ENCODE measurements around the gene ZNF407. TPM values are rescaled to one million over a fixed set of nuclear protein-coding genes. Genes with fewer than 3 reads are reported as not detected.

Gene ZNF407
- total and polyA plus RNA-seq, 2 of the 13 experiments (the other 11 are each of a cell fraction or from before 2014, with no cell fraction given) = 2.3 to 8.7 TPM

DNA sequence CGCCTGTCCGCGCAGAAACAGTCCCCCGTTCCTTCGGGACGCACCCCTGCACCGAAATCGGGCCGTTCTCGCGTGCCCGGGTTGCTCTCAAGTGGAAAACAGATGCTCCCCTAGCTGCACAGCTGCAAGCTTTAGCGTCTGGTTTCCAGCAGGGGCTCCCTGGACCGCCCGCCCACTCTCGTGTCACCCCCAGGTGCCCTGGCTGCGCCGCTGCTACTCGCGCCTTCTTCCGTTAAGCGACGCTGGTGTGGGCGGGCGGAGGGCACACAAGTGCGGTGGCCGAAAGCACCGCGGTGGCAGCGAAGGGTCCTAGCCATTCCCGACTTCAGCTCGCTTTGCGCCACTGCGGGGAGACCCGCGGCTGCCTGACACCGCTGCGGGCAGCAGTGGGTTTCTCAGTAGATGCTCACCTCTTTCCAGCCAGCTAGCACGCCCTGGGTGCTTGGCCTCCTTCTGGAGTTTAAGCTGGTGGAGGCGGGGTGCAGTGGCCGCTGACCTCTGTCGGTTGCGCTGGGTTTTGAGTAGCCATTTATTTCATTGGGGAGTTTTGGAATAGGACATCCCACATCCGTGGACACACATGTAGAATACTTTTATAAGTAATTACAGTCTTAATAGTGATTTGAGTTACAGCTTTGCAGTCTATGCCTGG lies 806 bp downstream of the ZNF407 start (continued):
- TF ChIP-seq ADNP (CRISPR knock-in tag; IDR thresholded peaks at IDR 0.05) (no peak), ZBTB38 (CRISPR knock-in tag; IDR thresholded peaks at IDR 0.05) (no peak), SIX4 (CRISPR knock-in tag; IDR thresholded peaks at IDR 0.05) (no peak), HNRNPL (IDR thresholded peaks at IDR 0.05; ENCODE audit: low read depth, low read length) (peak; percentile 47; the same call in 1 of the 2 replicates), ZNF598 (CRISPR knock-in tag; IDR thresholded peaks at IDR 0.05; ENCODE audit: borderline replicate concordance) (peak; percentile 94; the same call in 1 of the 2 replicates), ZNF510 (CRISPR knock-in tag; IDR thresholded peaks at IDR 0.05; ENCODE audit: low read depth) (no peak), ZNF251 (CRISPR knock-in tag; IDR thresholded peaks at IDR 0.05) (no peak), ZNF260 (CRISPR knock-in tag; IDR thresholded peaks at IDR 0.05; ENCODE audit: borderline replicate concordance, low read depth) (no peak), TEAD3 (CRISPR knock-in tag; optimal IDR thresholded peaks at IDR 0.05; ENCODE audit: borderline replicate concordance) (peak; percentile 28), ZNF136 (CRISPR knock-in tag; IDR thresholded peaks at IDR 0.05; ENCODE audit: low read depth) (no peak), PCBP2 (optimal IDR thresholded peaks at IDR 0.05; ENCODE audit: low read depth, low read length, poor library complexity, severe bottlenecking) (no peak), ZNF430 (CRISPR knock-in tag; IDR thresholded peaks at IDR 0.05) (peak; percentile 76; the same call in 1 of the 2 replicates), ZNF546 (CRISPR knock-in tag; conservative IDR thresholded peaks at IDR 0.05) (no peak), NFKB2 (CRISPR knock-in tag; IDR thresholded peaks at IDR 0.05; ENCODE audit: borderline replicate concordance) (peak; percentile 75; the same call in 1 of the 2 replicates), KAT8 (CRISPR knock-in tag; IDR thresholded peaks at IDR 0.05) (peak; percentile 53; the same call in 1 of the 2 replicates), HNRNPH1 (optimal IDR thresholded peaks at IDR 0.05; ENCODE audit: low read depth, low read length) (no peak), ZNF501 (CRISPR knock-in tag; IDR thresholded peaks at IDR 0.05) (peak; percentile 95), SIN3A (IDR thresholded peaks at IDR 0.05; ENCODE audit: borderline replicate concordance, low read depth, low read length) (no peak), NR2F2 (IDR thresholded peaks at IDR 0.05; ENCODE audit: borderline replicate concordance, low read depth) (no peak), RFXAP (CRISPR knock-in tag; IDR thresholded peaks at IDR 0.05; ENCODE audit: borderline replicate concordance) (no peak), TBL1XR1 (IDR thresholded peaks at IDR 0.05; ENCODE audit: borderline replicate concordance, low read length, partially characterized antibody) (no peak)
- TF ChIP-seq, protein P1, sequence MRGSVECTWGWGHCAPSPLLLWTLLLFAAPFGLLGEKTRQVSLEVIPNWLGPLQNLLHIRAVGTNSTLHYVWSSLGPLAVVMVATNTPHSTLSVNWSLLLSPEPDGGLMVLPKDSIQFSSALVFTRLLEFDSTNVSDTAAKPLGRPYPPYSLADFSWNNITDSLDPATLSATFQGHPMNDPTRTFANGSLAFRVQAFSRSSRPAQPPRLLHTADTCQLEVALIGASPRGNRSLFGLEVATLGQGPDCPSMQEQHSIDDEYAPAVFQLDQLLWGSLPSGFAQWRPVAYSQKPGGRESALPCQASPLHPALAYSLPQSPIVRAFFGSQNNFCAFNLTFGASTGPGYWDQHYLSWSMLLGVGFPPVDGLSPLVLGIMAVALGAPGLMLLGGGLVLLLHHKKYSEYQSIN (CRISPR knock-in tag; IDR thresholded peaks at IDR 0.05; ENCODE audit: borderline replicate concordance) = no peak
- TF ChIP-seq, protein P2, sequence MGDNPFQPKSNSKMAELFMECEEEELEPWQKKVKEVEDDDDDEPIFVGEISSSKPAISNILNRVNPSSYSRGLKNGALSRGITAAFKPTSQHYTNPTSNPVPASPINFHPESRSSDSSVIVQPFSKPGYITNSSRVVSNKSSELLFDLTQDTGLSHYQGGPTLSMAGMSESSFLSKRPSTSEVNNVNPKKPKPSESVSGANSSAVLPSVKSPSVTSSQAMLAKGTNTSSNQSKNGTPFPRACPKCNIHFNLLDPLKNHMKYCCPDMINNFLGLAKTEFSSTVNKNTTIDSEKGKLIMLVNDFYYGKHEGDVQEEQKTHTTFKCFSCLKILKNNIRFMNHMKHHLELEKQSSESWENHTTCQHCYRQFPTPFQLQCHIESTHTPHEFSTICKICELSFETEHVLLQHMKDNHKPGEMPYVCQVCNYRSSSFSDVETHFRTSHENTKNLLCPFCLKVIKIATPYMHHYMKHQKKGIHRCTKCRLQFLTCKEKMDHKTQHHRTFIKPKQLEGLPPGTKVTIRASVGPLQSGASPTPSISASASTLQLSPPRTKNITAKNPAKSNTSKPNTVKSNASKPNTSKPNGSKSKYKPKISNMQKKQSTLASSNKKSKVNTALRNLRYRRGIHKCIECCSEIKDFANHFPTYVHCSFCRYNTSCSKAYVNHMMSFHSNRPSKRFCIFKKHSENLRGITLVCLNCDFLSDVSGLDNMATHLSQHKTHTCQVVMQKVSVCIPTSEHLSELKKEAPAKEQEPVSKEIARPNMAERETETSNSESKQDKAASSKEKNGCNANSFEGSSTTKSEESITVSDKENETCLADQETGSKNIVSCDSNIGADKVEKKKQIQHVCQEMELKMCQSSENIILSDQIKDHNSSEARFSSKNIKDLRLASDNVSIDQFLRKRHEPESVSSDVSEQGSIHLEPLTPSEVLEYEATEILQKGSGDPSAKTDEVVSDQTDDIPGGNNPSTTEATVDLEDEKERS (CRISPR knock-in tag; IDR thresholded peaks at IDR 0.05) = 0 out of 2 replicates have a peak, but pooled peaks have one; percentile 42
- TF ChIP-seq, protein P3, sequence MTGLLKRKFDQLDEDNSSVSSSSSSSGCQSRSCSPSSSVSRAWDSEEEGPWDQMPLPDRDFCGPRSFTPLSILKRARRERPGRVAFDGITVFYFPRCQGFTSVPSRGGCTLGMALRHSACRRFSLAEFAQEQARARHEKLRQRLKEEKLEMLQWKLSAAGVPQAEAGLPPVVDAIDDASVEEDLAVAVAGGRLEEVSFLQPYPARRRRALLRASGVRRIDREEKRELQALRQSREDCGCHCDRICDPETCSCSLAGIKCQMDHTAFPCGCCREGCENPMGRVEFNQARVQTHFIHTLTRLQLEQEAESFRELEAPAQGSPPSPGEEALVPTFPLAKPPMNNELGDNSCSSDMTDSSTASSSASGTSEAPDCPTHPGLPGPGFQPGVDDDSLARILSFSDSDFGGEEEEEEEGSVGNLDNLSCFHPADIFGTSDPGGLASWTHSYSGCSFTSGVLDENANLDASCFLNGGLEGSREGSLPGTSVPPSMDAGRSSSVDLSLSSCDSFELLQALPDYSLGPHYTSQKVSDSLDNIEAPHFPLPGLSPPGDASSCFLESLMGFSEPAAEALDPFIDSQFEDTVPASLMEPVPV (CRISPR knock-in tag; IDR thresholded peaks at IDR 0.05) = 0 out of 2 replicates have a peak, but pooled peaks have one; percentile 11
- TF ChIP-seq, protein P4, sequence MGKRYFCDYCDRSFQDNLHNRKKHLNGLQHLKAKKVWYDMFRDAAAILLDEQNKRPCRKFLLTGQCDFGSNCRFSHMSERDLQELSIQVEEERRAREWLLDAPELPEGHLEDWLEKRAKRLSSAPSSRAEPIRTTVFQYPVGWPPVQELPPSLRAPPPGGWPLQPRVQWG (CRISPR knock-in tag; IDR thresholded peaks at IDR 0.05; ENCODE audit: borderline replicate concordance, low read depth) = no peak
